ENCODE results near the gene F5.
A peak's percentile ranks its signal among the peaks of the same experiment; 100 is the strongest.
"Not testable (repeated sequence)": the region's sequence is repeated elsewhere in the genome, so short reads cannot be mapped to it uniquely, and the experiment has no call there.

Gene F5

DNA sequence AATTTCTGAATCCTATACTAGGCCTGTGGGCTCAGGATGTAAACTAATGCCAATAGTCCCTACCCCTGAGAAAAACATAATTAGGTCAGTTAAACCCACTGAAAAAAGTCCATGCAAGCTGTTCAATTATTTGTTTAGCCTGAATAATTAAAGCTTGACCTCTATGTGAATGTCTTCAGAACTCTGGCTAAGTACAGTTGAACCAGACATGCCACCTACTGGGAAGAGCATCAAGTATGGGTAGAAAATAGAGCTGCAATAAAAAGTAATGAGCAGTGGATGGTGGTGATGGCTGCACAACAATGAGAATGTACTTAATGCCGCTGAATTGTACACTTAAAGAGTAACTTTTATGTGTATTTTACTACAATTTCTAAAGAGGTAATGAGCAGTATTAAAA, 76.9 kb downstream of the F5 start:
- DNase-seq (ENCODE audit: low read depth in 2 of 2), result no peak

DNA sequence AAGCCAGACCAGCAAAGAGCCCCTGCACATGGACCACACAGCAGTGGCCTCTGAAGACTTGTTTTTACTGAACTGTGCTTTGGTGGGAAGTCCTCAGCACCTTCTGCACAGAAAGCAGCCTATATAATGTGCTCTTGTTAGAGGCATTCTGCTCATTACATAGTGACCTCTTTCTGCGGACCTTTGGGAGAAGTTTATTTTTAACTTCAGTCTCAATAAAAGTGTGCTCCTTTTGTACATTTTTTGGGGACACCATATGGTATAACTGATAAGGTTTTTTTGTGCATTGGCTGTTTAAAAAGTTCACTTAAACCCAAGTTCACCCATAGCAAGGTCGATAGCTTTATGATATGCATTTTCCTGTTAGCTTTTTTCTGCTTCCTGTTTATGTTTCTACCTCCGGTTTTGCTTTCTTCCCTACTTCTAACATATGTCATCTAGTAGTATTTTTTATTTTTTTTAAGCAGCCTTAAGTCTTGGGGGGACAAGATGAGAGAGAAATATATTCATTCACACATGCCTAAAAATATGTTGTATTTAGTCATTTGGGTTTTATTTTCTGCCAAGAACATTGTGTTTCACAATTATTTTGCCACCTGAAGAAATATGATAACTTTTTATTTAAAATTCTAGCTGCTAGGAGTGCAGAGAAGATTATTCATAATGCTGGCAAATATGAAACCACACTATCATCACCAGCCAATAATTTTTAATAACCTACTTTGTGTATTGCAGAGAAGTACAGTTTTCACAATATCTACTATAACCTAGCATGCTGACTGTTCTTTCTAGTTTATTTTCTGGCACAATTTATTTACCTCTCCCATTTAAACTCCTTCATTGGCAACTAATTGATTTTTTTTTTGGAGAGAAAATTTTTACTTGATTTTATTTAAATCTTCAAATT, 77.6 kb downstream of the F5 start:
- DNase-seq (ENCODE audit: low read depth in 2 of 2), result no peak

DNA sequence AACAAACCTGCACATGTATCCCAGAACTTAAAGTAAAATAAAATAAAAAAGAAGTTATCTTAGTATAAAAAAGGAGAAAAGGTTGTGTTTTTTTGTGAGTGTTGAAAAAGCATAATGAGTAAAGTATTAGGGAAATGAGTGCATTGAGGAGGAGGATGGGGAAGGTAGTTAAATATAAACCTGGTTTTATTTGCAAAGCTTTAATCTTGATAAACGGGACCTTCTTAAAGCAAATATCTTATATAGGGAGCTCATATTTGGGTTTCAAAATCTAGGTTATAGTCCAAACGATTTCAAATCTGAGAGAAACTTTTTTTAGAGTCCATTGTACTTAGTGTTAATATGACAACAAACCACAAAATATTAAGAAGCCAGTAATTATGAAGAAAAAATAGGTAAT, 78.9 kb downstream of the F5 start:
- DNase-seq (ENCODE audit: low read depth in 2 of 2), result no peak

DNA sequence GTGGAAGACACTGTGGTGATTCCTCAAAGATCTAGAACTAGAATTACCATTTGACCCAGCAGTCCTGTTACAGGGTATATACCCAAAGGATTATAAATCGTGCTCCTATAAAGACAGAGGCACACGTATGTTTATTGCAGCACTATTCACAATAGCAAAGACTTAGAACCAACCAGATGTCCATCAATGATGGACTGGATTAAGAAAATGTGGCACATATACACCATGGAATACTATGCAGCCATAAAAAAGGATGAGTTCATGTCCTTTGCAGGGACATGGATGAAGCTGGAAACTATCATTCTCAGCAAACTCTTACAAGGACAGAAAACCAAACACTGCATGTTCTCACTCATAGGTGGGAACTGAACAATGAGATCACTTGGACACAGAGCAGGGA, 82.7 kb downstream of the F5 start:
- not testable (repeated sequence) for DNase-seq (ENCODE audit: low read depth in 2 of 2)

- no peak for DNase-seq (ENCODE audit: low read depth in 2 of 2)
Observed at GRCh38 chr1:169499807-169500206, 86.5 kb downstream of the F5 start.

- no peak for DNase-seq (ENCODE audit: low read depth in 2 of 2)
Observed at GRCh38 chr1:169497317-169497716, 89.0 kb downstream of the F5 start.

GRCh38 chr1:169495916-169496315, 90.4 kb downstream of the F5 start:
- no peak for DNase-seq (ENCODE audit: low read depth in 2 of 2)

GRCh38 chr1:169495046-169495775, 91.1 kb downstream of the F5 start:
- no peak for DNase-seq (ENCODE audit: low read depth in 2 of 2)

- DNase-seq (ENCODE audit: low read depth in 2 of 2), result no peak
Observed at GRCh38 chr1:169494343-169494742, 91.9 kb downstream of the F5 start.

DNA sequence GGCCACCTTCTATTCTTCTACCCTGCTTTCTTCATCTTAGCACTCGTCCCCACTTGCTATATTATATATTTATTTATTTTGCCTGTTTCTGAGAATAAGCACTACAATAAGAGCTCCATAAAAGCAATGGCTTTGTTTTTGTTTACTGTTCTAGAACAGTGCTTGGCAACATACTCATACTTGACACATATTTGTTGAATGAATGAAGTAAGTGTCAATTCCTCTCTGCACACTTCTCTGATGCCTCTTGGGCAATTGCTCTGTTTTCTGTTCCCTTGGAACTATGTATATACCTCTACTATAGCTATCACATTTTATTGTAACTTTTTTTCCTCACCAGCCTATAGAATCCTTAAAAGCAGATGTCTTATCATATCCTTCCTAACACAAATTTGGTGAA, 93.0 kb downstream of the F5 start:
- DNase-seq (ENCODE audit: low read depth in 2 of 2), result no peak

GRCh38 chr1:169491845-169492281, 94.4 kb downstream of the F5 start:
- no peak for DNase-seq (ENCODE audit: low read depth in 2 of 2)

- no peak for DNase-seq (ENCODE audit: low read depth in 2 of 2)
Observed at GRCh38 chr1:169488157-169488556, 98.1 kb downstream of the F5 start.

GRCh38 chr1:169487561-169487960, 98.7 kb downstream of the F5 start:
- no peak for DNase-seq (ENCODE audit: low read depth in 2 of 2)

- DNase-seq (ENCODE audit: low read depth in 2 of 2), result no peak
Observed at GRCh38 chr1:169487133-169487532, 99.1 kb downstream of the F5 start.

GRCh38 chr1:169486281-169487051, 99.8 kb downstream of the F5 start:
- no peak for DNase-seq (ENCODE audit: low read depth in 2 of 2)

DNA sequence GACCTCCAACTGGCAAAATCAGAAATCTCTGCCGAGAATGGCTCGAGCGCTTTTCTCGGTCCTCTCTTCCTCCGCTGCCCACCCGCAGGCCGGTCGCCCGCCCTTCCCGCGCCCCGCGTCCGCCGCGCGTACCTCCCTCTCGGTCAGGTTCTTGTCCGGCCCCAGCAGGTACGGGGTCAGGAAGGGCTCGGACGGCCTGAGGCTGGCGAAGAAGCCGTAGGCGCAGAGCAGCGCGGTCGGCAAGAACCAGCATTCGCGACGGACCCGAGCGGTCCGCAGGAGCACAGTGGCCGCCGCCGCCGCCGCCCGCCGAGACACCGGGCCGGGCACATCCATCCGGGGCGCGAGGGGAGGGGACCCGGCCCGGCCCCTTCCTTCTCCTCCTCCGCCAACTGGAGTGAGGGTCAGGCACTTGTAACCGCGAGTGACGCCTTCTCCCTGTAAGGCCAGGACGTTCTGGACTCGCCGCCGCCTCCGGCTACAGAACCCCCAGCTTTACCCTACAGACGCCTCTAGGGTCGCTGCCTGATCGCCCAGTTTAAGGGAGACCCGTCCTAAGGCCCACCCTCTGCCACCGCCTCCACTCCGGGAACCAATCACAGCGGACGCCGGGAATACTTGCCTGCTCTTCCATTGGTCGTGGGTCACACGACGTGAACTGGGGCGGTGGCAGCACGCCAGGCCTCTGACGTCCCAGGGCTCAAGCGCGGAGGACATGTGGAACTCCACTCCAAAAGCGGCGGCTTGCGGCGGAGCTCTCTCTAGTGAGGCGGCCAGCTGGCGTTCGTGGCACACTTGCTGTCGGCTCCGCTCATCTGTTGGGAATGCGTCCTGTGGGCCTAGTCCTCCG, 100.6 kb downstream of the F5 start, which contains the start of gene SLC19A2:
Gene SLC19A2 (minus strand): TSS at position 514 of the 850 bp plus-strand sequence. CDS start 178 bp downstream, at position 336.
- peak; percentile 91 to 92 for DNase-seq (ENCODE audit: low read depth in 2 of 2)

DNA sequence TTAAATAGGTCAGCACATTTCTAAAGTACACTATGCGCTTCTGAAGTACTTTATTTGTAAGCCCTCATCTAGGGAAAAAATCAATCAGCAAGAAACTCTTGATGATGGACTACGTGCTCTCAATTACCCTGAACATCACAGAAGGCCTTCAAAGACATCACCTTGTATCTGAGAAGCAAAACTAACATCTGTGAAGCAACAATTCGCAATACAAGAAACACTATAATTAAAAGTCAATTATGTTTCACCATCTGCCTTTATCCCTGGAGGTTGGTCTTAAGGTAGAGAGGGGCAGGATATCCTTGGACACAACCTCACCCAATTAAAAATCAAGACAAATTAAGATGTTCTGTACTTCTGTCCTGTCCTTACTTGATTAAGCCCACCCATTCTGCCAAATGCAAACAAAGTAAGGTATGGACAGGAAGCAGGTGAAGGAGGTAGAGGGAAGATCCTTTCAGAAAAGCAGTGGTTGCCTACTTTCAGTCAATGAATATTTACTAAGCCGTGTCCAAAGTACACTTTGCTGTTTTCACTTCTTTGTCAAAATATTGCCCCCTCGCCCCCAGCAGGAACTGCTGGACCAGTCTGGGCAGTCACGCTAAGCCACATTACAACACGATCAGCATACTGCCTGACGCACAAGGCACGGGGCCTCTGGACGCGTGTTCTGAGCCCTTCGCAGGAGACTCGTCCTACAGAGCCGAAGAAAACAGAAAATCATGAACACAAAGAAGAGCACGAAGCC, 101.4 kb downstream of the F5 start:
- DNase-seq (ENCODE audit: low read depth in 2 of 2), result no peak

DNA sequence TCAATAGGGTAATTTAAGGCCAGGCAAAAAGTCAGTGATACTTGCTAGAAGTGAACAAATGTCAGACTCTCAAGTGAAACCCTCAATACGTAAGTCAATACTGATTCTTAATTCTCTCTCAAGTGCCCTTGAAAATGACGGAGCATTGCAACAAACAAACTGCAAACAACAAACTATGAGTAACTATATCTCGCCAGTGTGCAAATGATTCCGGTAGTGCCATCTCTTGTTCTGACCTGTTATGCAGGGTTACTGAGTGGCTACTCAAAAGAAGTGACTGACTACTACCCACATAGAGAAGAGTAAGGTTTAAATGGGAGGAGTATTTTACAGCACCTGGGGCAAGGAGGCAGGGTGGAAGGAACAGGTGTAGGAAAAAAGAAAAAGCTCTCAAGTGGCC, 102.2 kb downstream of the F5 start:
- DNase-seq (ENCODE audit: low read depth in 2 of 2), result no peak

DNA sequence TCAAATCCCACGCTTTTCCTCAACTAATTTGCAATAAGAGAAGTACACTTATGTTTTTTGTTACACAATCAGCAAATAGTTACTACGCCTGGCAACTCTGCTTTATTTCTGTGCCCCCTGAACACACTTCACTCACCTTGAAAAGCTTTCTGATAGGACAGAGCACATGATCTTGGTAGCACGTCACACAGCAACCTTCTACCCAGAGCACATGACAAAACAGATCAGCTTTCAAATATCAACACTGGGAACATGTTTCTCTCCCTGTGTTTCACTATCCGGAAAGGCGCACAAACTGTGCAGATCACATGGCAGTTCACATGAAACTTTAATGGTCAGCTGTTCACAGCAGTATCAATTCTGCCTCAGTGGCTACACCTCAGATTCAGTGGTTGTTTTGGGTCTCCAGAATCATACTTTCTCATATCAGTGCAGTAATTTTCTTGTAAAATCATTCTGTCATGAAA, 102.7 kb downstream of the F5 start:
- DNase-seq (ENCODE audit: low read depth in 2 of 2), result no peak

- DNase-seq (ENCODE audit: low read depth in 2 of 2), result no peak
Observed at GRCh38 chr1:169479363-169480066, 106.8 kb downstream of the F5 start.
